GM12892 (cell line): ENCODE data around the gene GPR37.

Experiments
- POLR2A ChIP-seq: IDR thresholded peaks from 2 replicates; pipeline ENCODE4 v1.6.1; 2011; ENCODE audit warnings: low read depth, low read length, control low read depth
- POLR2AphosphoS5 ChIP-seq: IDR thresholded peaks from 2 replicates; pipeline ENCODE4 v1.6.1; 2011; ENCODE audit warnings: low read depth, low read length, control low read depth
- TAF1 ChIP-seq: IDR thresholded peaks from 2 replicates; pipeline ENCODE4 v1.6.1; 2011; ENCODE audit warnings: low read depth, mild to moderate bottlenecking, control low read depth, low read length, borderline replicate concordance

DNA sequence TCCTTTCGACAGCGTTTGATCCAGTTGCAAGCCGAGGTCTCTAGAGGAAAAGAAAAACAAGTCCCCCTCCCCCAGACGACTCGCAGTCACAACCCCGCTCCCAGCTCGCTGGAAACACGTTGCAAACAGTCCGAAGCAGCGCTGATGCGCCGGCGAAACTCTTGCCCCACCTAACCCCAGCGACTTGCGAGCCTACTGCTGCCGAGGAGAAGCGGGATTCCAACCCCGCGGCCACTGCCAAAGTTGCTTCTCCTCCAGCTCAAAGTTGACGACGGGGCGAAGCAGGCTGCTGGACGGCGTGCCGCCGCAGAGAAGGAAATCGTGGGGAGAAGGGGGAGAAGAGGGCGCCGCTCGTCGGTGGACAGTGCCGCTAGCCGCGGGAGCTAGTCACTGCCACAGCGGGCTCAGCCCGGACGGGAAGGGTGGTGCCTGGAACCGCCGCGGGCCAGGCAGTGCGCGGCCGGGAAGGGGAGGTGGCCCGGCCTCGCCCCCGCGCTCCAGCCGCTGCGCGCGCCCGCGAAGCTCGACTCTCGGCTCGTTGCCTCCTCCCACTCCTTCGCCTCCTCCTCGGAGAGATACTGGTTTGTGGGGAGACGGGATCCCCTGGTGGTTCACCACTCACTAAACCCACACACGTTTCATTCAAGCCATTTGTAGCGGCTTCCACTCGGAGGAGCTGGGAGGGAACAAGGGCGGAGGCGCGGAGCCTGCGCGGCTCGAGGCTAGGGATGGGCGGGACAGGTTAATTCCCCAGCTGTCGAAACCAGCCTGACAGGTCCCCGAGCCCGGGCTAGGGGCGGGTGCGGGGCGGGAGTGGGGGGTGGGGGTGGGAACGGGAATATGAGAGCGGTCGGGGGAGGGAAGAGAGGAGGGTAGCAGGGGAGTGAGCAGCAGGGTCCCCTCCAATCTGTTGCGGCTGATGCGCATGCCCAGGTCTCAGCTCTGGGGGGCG is at the start of gene GPR37:
- TF ChIP-seq POLR2AphosphoS5 (no peak), TAF1 (no peak), POLR2A (no peak)
